GM19193 (cell line): ENCODE measurements around the gene LRIT2.

ENCODE experiments used
- POLR2A ChIP-seq: IDR thresholded peaks from 4 replicates; pipeline ENCODE4 v1.6.1; 2011; ENCODE audit not compliant: insufficient read depth, insufficient read length; ENCODE audit errors: extremely low read depth

Gene LRIT2

GRCh38 chr10:84200537-84201243 is 24.7 kb downstream of the LRIT2 start:
- no peak for TF ChIP-seq POLR2A

- TF ChIP-seq POLR2A: no peak
Measured at GRCh38 chr10:84198206-84198915, 27.0 kb downstream of the LRIT2 start.

GRCh38 chr10:84197643-84198042 is 27.7 kb downstream of the LRIT2 start:
- TF ChIP-seq POLR2A: no peak

- TF ChIP-seq POLR2A: no peak
Measured at GRCh38 chr10:84196941-84197340, 28.4 kb downstream of the LRIT2 start.

- TF ChIP-seq POLR2A: no peak
Measured at GRCh38 chr10:84196083-84196482, 29.3 kb downstream of the LRIT2 start.

- no peak for TF ChIP-seq POLR2A
Measured at GRCh38 chr10:84195044-84195830, 30.1 kb downstream of the LRIT2 start.

GRCh38 chr10:84194424-84195043 is 30.8 kb downstream of the LRIT2 start, which contains the start of gene CDHR1:
Gene CDHR1 (plus strand): TSS chr10:84194537. CDS start chr10:84194761, 224 bp downstream.
- no peak for TF ChIP-seq POLR2A

GRCh38 chr10:84193846-84194423 is 31.4 kb downstream of the LRIT2 start:
- no peak for TF ChIP-seq POLR2A

GRCh38 chr10:84193327-84193726 is 32.0 kb downstream of the LRIT2 start:
- TF ChIP-seq POLR2A: no peak

- no peak for TF ChIP-seq POLR2A
Measured at GRCh38 chr10:84191106-84191505, 34.2 kb downstream of the LRIT2 start.

GRCh38 chr10:84190621-84191020 is 34.7 kb downstream of the LRIT2 start:
- TF ChIP-seq POLR2A: no peak

- no peak for TF ChIP-seq POLR2A
Measured at GRCh38 chr10:84188815-84189214, 36.5 kb downstream of the LRIT2 start.

- no peak for TF ChIP-seq POLR2A
Measured at GRCh38 chr10:84185526-84186175, 39.7 kb downstream of the LRIT2 start.

- no peak for TF ChIP-seq POLR2A
Measured at GRCh38 chr10:84184517-84184916, 40.8 kb downstream of the LRIT2 start.
